Esophagus muscularis mucosa (tissue), 4 donors: ENCODE measurements around the gene PEDS1. TPM values are rescaled to one million over a fixed set of nuclear protein-coding genes. Genes with fewer than 3 reads are reported as not detected.
"Not testable (repeated sequence)": the region's sequence is repeated elsewhere in the genome, so short reads cannot be mapped to it uniquely, and the experiment has no call there.

Source experiments
- DNase-seq: peaks from one replicate; pipeline ENCODE4 v3.0.0-alpha.2; 2017; ENCODE audit errors: extremely low spot score
- H3K27ac ChIP-seq, 4 donors: fragments of 200-600 bp; sonication (generic); replicated peaks in 1 of 4; 1 replicate in 3 of 4; 2 replicates in 1 of 4; pipeline ENCODE4 v1.5.1; 2016 to 2019; ENCODE audit warnings: mild to moderate bottlenecking in 1 of 4
- H3K27me3 ChIP-seq, 4 donors: fragments of 200-600 bp; sonication (generic); one replicate each; pipeline versions ENCODE4 v1.5.1 to v1.6.0; 2016 to 2019
- H3K36me3 ChIP-seq, 4 donors: fragments of 200-600 bp; sonication (generic); one replicate each; pipeline ENCODE4 v1.5.1; 2016 to 2019
- H3K4me1 ChIP-seq, 4 donors: fragments of 200-600 bp; sonication (generic); one replicate each; pipeline ENCODE4 v1.5.1; 2016 to 2019
- H3K4me3 ChIP-seq, 4 donors: fragments of 200-600 bp; sonication (generic); 1 replicate in 2 of 4; 2 replicates in 2 of 4; pipeline ENCODE4 v1.5.1; 2016 to 2019; ENCODE audit warnings: mild to moderate bottlenecking in 4 of 4, moderate library complexity in 1 of 4
- H3K9me3 ChIP-seq, 4 donors: fragments of 200-600 bp; sonication (generic); 1 replicate in 3 of 4; 2 replicates in 1 of 4; pipeline ENCODE4 v1.5.1; 2016 to 2019
- EP300 ChIP-seq: sonication (generic); formaldehyde crosslinking; IDR thresholded peaks from one replicate; pipeline ENCODE4 v1.6.1; 2017; ENCODE audit warnings: antibody characterized with exemption
- POLR2A ChIP-seq: fragments of 450-650 bp; IDR thresholded peaks from one replicate; pipeline ENCODE4 v1.6.1; 2017; ENCODE audit warnings: antibody characterized with exemption, moderate library complexity, mild to moderate bottlenecking, low read depth
- POLR2AphosphoS5 ChIP-seq, 2 donors: sonication (generic); formaldehyde crosslinking; IDR thresholded peaks; one replicate each; pipeline ENCODE4 v1.6.1; 2017; ENCODE audit warnings: antibody characterized with exemption in 2 of 2
- WGBS: methylation state at CpG from one replicate; pipeline ENCODE4 v1.1.5; 2018; 5-methylcytosine and 5-hydroxymethylcytosine counted together
- intact Hi-C: fragments of 100-400 bp; cut with DNase I; formaldehyde crosslinking; loops from one replicate; pipeline ENCODE4 v1.15.1; 2023
- total RNA-seq, 4 donors: library from RNA; depleted of rRNA; stranded (reverse); fragments of >200 nt; gene quantifications; one replicate each; pipeline versions ENCODE4 v1.1.0 to v1.2.1, GENCODE V29; 2016
- TF ChIP-seq, protein P1 (sequence below), 3 experiments: fragments of 200-600 bp in 2 of 3; fragments of 450-650 bp in 1 of 3; sonication (generic) in 2 of 3; IDR thresholded peaks; one replicate each; pipeline ENCODE4 v1.5.1; 2017 to 2019; ENCODE audit warnings: antibody characterized with exemption in 3 of 3, mild to moderate bottlenecking in 2 of 3, moderate library complexity in 1 of 3

Gene PEDS1
- total RNA-seq, 4 donors from 2014 or later = 22.2 to 50.3 (median 30.7) TPM

- WGBS = 86% methylated on average over 9 of the region's 10 CpGs
- DNase-seq = peak; percentile 83
- intact Hi-C loops = loop anchor here (10.0 kb wide), 1 partner anchor 563 kb away; no protein-coding TSS in a partner anchor
- H3K36me3 ChIP-seq = peaks cover 0 to 3% (median 0%) of the 10 kb centered on the region in 4 donors
- H3K4me3 ChIP-seq = no peak overlapping the region
- no peaks in the 10 kb centered on the region for H3K27me3 ChIP-seq
- H3K9me3 ChIP-seq = no peaks in the 10 kb centered on the region
- no peak overlapping the region for H3K27ac ChIP-seq
- H3K4me1 ChIP-seq = peaks cover 0 to 12% (median 2%) of the 10 kb centered on the region in 4 donors
- TF ChIP-seq POLR2A (no peak), EP300 (no peak), POLR2AphosphoS5 (IDR thresholded peaks at IDR 0.05) (no peak)
- TF ChIP-seq, protein P1, sequence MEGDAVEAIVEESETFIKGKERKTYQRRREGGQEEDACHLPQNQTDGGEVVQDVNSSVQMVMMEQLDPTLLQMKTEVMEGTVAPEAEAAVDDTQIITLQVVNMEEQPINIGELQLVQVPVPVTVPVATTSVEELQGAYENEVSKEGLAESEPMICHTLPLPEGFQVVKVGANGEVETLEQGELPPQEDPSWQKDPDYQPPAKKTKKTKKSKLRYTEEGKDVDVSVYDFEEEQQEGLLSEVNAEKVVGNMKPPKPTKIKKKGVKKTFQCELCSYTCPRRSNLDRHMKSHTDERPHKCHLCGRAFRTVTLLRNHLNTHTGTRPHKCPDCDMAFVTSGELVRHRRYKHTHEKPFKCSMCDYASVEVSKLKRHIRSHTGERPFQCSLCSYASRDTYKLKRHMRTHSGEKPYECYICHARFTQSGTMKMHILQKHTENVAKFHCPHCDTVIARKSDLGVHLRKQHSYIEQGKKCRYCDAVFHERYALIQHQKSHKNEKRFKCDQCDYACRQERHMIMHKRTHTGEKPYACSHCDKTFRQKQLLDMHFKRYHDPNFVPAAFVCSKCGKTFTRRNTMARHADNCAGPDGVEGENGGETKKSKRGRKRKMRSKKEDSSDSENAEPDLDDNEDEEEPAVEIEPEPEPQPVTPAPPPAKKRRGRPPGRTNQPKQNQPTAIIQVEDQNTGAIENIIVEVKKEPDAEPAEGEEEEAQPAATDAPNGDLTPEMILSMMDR (IDR thresholded peaks at IDR 0.05) = no peak
These were observed 27.8 kb upstream of the PEDS1 start for GRCh38 chr20:50181344-50181743.

- H3K9me3 ChIP-seq, H3K27ac ChIP-seq, H3K36me3 ChIP-seq, H3K4me3 ChIP-seq, H3K27me3 ChIP-seq, intact Hi-C loops: not testable (repeated sequence)
- peak; percentile 77 for DNase-seq
- H3K4me1 ChIP-seq = peaks cover 2 to 12% (median 3%) of the 10 kb centered on the region in 4 donors
- 89% methylated on average over 9 of the region's 9 CpGs for WGBS
These were observed 25.1 kb upstream of the PEDS1 start for GRCh38 chr20:50178672-50179071.

DNA sequence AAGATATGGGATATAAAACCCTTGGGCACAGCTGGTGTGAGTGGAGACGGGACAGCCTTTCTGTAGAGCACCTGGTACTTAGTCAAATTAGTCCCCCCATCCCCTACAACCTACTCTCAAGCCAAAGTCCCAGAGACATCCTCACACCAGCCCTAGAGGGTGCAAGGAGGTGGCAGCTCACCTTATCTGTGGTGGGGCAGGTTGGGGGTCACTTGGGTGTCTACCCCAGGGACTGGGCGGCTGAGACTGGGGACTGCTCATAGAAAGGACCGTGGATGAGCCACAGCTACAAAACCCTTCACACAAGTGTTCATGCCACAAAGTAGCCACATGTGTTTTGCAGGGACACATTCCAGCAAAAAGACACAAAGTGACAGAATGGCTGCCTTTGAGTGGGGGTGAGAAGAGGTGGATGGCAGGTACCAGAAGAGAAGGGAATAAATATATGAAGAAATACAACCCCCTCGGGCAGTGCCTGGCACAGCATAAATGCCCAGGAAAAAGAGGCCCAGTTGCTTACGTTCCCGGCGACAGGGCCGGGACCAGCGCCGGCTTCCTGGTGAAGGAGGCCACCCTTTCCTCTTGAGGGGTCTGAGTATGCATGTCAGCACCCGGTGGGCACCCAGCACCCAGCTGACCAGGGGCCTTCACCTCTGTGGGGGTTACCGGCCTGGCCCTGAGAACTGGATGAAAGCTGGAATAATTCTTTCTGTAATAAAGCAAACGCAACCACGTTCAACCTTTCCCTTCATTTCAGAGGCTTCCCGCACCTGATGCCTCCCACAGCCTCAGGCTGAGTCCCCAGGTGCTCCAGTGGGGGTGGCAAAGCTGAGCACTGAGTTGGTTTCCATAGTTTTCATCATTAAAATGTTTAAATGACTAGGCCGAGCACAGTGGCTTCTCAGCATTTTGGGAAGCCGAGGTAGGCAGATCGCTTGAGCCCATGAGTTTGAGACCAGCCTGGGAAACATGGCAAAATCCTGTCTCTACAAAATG, 22.7 kb upstream of the PEDS1 start:
- no peak overlapping the region for H3K27ac ChIP-seq
- DNase-seq = peak; percentile 91
- H3K27me3 ChIP-seq = no peaks in the 10 kb centered on the region
- no peak for TF ChIP-seq POLR2A
- no peak for TF ChIP-seq EP300
- TF ChIP-seq, protein P1 (IDR thresholded peaks at IDR 0.05) = no peak
- H3K36me3 ChIP-seq = peaks cover 0 to 7% (median 0%) of the 10 kb centered on the region in 4 donors
- intact Hi-C loops = no loop called here
- 89% methylated on average over 16 of the region's 18 CpGs for WGBS
- no peaks in the 10 kb centered on the region for H3K9me3 ChIP-seq
- no peak overlapping the region for H3K4me3 ChIP-seq
- H3K4me1 ChIP-seq = peaks cover 18 to 34% (median 24%) of the 10 kb centered on the region in 4 donors

DNA sequence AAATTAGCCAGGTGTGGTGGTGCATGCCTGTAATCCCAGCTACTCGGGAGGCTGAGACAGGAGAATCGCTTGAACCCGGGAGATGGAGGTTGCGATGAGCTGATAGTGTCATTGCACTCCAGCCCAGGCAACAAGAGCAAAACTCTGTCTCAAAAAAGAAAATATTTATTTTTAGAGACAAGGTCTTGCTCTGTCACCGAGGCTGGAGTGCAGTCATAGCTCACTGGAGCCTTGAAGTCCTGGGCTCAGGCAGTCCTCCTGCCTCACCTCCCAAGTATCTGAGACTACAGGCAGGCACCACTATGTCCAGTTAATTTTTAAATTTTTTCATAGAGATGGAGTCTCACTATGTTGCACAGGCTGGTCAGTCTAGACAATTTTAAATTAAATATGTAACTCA, 20.9 kb upstream of the PEDS1 start:
- no peaks in the 10 kb centered on the region for H3K9me3 ChIP-seq
- peak; percentile 53 for DNase-seq
- H3K27me3 ChIP-seq = no peaks in the 10 kb centered on the region
- H3K4me1 ChIP-seq = peaks cover 18 to 32% (median 25%) of the 10 kb centered on the region in 4 donors
- 84% methylated on average over 5 of the region's 5 CpGs for WGBS
- no peak overlapping the region for H3K27ac ChIP-seq
- TF ChIP-seq, protein P1 (IDR thresholded peaks at IDR 0.05) = no peak
- TF ChIP-seq EP300 (no peak), POLR2A (no peak), POLR2AphosphoS5 (IDR thresholded peaks at IDR 0.05) (no peak)
- peaks cover 0 to 7% (median 0%) of the 10 kb centered on the region in 4 donors for H3K36me3 ChIP-seq
- intact Hi-C loops = loop anchor here (5.0 kb wide), 2 partner anchors 102 to 192 kb away; partner anchors contain the start of gene SNAI1
- no peak overlapping the region for H3K4me3 ChIP-seq

DNA sequence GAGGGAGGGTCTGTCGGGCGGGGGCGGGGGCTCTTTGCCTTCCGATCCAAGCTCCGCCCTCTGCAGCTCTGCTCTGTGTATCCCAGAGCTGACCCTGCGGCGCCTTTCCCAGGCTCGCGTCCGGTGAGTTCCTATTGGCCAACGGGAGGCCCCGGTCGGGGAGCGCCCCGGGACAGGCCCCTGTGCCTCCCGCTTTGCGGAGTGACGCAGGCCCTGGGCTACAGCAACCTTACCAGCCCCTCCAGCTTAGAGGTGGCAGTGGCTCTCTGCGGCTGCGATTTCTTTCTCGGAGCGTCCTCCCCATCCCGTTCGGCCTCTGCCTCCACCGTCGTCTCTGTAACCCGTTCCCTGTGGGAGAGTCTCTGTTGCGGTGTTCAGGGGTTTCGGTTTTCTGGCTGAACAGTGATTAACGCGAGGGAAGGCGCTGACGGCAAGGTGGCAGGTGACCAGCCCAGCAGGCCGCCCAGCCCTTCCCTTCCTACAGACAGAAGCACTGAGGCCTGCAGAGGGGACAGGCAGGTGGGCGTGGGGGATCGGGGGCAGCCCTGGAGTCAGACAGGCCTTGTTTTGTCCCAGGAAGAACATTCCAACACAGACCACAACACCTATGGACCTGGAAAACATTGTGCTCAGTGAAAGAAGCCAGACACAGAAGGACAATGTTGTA, 19.0 kb upstream of the PEDS1 start:
- H3K27ac ChIP-seq = peak overlapping the region; percentile 83 to 90 (median 86)
- no peaks in the 10 kb centered on the region for H3K27me3 ChIP-seq
- H3K9me3 ChIP-seq = no peaks in the 10 kb centered on the region
- H3K36me3 ChIP-seq = peaks cover 0 to 5% (median 0%) of the 10 kb centered on the region in 4 donors
- 18% methylated on average over 13 of the region's 36 CpGs for WGBS
- intact Hi-C loops = loop anchor here (5.0 kb wide), 2 partner anchors 100 to 190 kb away; partner anchors contain the start of gene SNAI1
- TF ChIP-seq POLR2AphosphoS5 (IDR thresholded peaks at IDR 0.05) (peak; percentile 80 to 88), POLR2A (no peak)
- TF ChIP-seq, protein P1 (IDR thresholded peaks at IDR 0.05) = no peak
- H3K4me1 ChIP-seq = peaks cover 21 to 36% (median 29%) of the 10 kb centered on the region in 4 donors
- DNase-seq = peak; percentile 94
- H3K4me3 ChIP-seq = peak overlapping the region; percentile 54 to 65 (median 60)
